HG03064 (cell line): ENCODE results near the gene TUBB.

ENCODE experiments used
- ATAC-seq: cut with Tn5 transposase; IDR thresholded peaks from one replicate; pipeline ENCODE4 v1.9.1; 2021; ENCODE audit warnings: low read depth; ENCODE audit not compliant: unreplicated experiment

TUBB gene

GRCh38 chr6:30719791-30720737 lies at the start of gene TUBB:
TUBB (plus strand) TSS chr6:30720352; CDS start chr6:30720507, 155 bp downstream.
- peak; percentile 29 for ATAC-seq

GRCh38 chr6:30670760-30671527 lies 49.2 kb upstream of the TUBB start:
- ATAC-seq, result no peak

GRCh38 chr6:30672445-30673253 lies 47.5 kb upstream of the TUBB start, which contains the start of gene DHX16:
DHX16 (minus strand) TSS chr6:30673006; CDS start chr6:30672841, 165 bp downstream.
- peak; percentile 61 for ATAC-seq

GRCh38 chr6:30676660-30677285 lies 43.4 kb upstream of the TUBB start:
- no peak for ATAC-seq

- ATAC-seq, result no peak
These were observed 41.0 kb upstream of the TUBB start for GRCh38 chr6:30678964-30679726.

GRCh38 chr6:30679765-30680535 lies 40.2 kb upstream of the TUBB start:
- no peak for ATAC-seq

- no peak for ATAC-seq
These were observed 38.4 kb upstream of the TUBB start for GRCh38 chr6:30681766-30682142.

- peak; percentile 51 for ATAC-seq
These were observed 37.7 kb upstream of the TUBB start for GRCh38 chr6:30682143-30683117.

- no peak for ATAC-seq
These were observed 36.8 kb upstream of the TUBB start for GRCh38 chr6:30683183-30683979.

GRCh38 chr6:30683980-30684338 lies 36.2 kb upstream of the TUBB start:
- no peak for ATAC-seq

GRCh38 chr6:30684386-30685156 lies 35.6 kb upstream of the TUBB start:
- no peak for ATAC-seq

- ATAC-seq, result no peak
These were observed 34.8 kb upstream of the TUBB start for GRCh38 chr6:30685157-30686008.

GRCh38 chr6:30686009-30686907 lies 33.9 kb upstream of the TUBB start, which contains the start of gene PPP1R18:
PPP1R18 (minus strand) TSS chr6:30686645; CDS start chr6:30686018, 627 bp downstream.
- no peak for ATAC-seq
